ACC112 (cell line): ENCODE results near the gene EPHA1.
A peak's percentile ranks its signal among the peaks of the same experiment; 100 is the strongest.

Experiments
- H2AFZ ChIP-seq: fragments of 200-600 bp; sonication (generic); one replicate; pipeline ENCODE4 v1.6.0; 2017; ENCODE audit warnings: antibody characterized with exemption, low read length; ENCODE audit not compliant: unreplicated experiment
- H3K27ac ChIP-seq: fragments of 200-600 bp; sonication (generic); 2 replicates; pipeline ENCODE4 v1.5.1; 2014; ENCODE audit warnings: low read depth, mild to moderate bottlenecking, antibody characterized with exemption, low read length, moderate library complexity
- H3K27me3 ChIP-seq: fragments of 200-600 bp; sonication (generic); 2 replicates; pipeline ENCODE4 v1.6.1; 2014; ENCODE audit warnings: mild to moderate bottlenecking, antibody characterized with exemption, low read length, moderate library complexity, mixed read lengths; ENCODE audit not compliant: insufficient read depth
- H3K36me3 ChIP-seq: fragments of 200-600 bp; sonication (generic); 2 replicates; pipeline ENCODE4 v1.6.1; 2016; ENCODE audit warnings: mild to moderate bottlenecking, antibody characterized with exemption, low read length, moderate library complexity, mixed read lengths; ENCODE audit not compliant: insufficient read depth
- H3K4me1 ChIP-seq: fragments of 200-600 bp; sonication (generic); one replicate; pipeline ENCODE4 v1.6.1; 2016; ENCODE audit warnings: low read length, mixed read lengths; ENCODE audit not compliant: insufficient read depth, unreplicated experiment, control insufficient read depth
- H3K4me3 ChIP-seq: fragments of 200-600 bp; sonication (generic); 2 replicates; pipeline ENCODE4 v1.5.1; 2014; ENCODE audit warnings: mild to moderate bottlenecking, low read depth, low read length
- H3K79me2 ChIP-seq: fragments of 200-600 bp; sonication (generic); one replicate; pipeline ENCODE4 v1.6.0; 2016; ENCODE audit warnings: low read length; ENCODE audit not compliant: control insufficient read depth, unreplicated experiment, insufficient read depth

The EPHA1 gene

DNA sequence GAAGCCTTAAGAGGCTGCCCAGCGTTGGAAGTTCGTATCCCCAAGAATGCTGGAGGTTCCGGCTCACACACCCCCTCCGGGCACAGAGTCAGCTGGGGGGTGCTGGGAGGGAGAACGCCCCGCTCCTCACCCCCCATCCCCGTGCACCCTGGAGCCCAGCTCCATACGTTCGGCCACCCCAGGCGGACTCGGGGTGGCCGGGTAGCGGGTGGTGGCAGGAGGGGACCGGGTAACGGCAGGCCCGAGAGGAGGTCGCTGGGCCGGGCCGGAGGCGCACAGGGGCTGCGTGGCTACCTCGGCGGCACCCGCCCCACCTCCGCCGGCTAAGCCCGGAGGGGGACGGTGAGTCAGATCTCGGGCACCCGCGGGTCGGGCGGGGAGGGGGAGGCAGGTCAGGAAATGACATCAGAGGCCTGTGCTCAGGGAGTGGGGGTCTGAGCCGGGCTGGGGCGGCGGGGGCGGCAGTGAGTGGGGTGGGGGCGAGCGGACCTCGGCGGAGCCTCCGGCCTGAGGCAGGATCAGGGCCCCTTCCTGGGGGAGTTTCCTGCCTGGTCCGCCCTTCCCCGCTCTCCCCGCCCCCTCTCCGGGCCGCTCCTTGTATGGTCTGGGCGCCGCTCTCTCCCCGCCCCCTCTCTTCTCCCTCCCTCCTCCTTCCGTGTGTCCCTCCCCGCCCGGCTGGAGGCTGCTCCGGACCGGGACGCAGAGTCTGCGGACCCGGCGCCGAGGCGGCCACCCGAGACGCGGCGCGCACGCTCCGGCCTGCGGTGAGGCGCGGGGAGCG lies 27.8 kb downstream of the EPHA1 start, which contains the start of gene ZYX:
TSS of gene ZYX (plus strand) at position 700 of the 781 bp plus-strand sequence. CDS start 227 bp downstream, outside the sequence.
- Histone ChIP-seq H3K4me1 (peaks cover 42% of the 10 kb centered on the region), H3K27me3 (no peaks in the 10 kb centered on the region), H3K36me3 (peaks cover 3% of the 10 kb centered on the region; the same call in 1 of the 2 replicates), H3K27ac (peak within 1 kb of the TSS; percentile 96), H3K79me2 (peaks cover 65% of the 10 kb centered on the region), H3K4me3 (peak within 1 kb of the TSS; percentile 93), H2AFZ (peak within 1 kb of the TSS; percentile 89)

- H3K27me3 ChIP-seq = no peaks in the 10 kb centered on the region
- H3K79me2 ChIP-seq = peaks cover 61% of the 10 kb centered on the region
- peak overlapping the region; percentile 89 for H2AFZ ChIP-seq
- peaks cover 43% of the 10 kb centered on the region for H3K4me1 ChIP-seq
- peak overlapping the region; percentile 93 for H3K4me3 ChIP-seq
- H3K36me3 ChIP-seq = peaks cover 3% of the 10 kb centered on the region; the same call in 1 of the 2 replicates
- peak overlapping the region; percentile 96 for H3K27ac ChIP-seq
These were observed 28.4 kb downstream of the EPHA1 start for GRCh38 chr7:143380260-143380645.

GRCh38 chr7:143379611-143380259 lies 28.9 kb downstream of the EPHA1 start:
- peaks cover 43% of the 10 kb centered on the region for H3K4me1 ChIP-seq
- H3K27ac ChIP-seq = peak overlapping the region; percentile 96
- H3K27me3 ChIP-seq = no peaks in the 10 kb centered on the region
- peak overlapping the region; percentile 39 for H2AFZ ChIP-seq
- peaks cover 3% of the 10 kb centered on the region; the same call in 1 of the 2 replicates for H3K36me3 ChIP-seq
- H3K4me3 ChIP-seq = peak overlapping the region; percentile 93
- H3K79me2 ChIP-seq = peaks cover 56% of the 10 kb centered on the region

DNA sequence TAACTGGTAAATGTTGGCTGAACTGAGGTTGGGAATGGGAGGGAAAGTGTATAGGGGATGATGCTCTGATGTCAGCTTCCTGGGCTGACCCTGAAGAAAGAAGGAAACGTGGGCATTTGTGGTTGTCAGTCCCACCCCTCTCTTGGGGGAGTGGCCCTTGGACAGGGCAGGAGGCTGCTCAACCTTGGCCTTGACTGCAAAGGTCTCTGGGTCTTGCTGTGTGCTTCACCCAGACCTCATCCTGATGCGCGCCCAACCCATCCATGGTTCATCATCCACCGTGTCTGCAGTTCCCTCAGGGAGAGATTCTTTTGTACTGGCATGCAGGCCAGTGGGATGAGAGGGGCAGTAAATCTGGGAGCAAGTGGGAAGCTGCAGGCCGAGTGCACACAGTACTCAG lies 32.3 kb downstream of the EPHA1 start:
- H3K27me3 ChIP-seq = no peaks in the 10 kb centered on the region
- no peaks in the 10 kb centered on the region for H3K36me3 ChIP-seq
- H3K79me2 ChIP-seq = peaks cover 23% of the 10 kb centered on the region
- H3K4me3 ChIP-seq = no peak overlapping the region
- H3K27ac ChIP-seq = no peak overlapping the region
- H3K4me1 ChIP-seq = peaks cover 32% of the 10 kb centered on the region
- no peak overlapping the region for H2AFZ ChIP-seq

GRCh38 chr7:143375298-143376034 lies 33.2 kb downstream of the EPHA1 start:
- Histone ChIP-seq H3K36me3 (no peaks in the 10 kb centered on the region), H2AFZ (no peak overlapping the region), H3K27me3 (no peaks in the 10 kb centered on the region), H3K4me3 (no peak overlapping the region), H3K79me2 (peaks cover 19% of the 10 kb centered on the region), H3K27ac (no peak overlapping the region; the same call in 1 of the 2 replicates), H3K4me1 (peaks cover 32% of the 10 kb centered on the region)

- no peaks in the 10 kb centered on the region for H3K27me3 ChIP-seq
- H2AFZ ChIP-seq = no peak overlapping the region
- H3K79me2 ChIP-seq = peaks cover 15% of the 10 kb centered on the region
- peaks cover 32% of the 10 kb centered on the region for H3K4me1 ChIP-seq
- H3K4me3 ChIP-seq = no peak overlapping the region
- no peak overlapping the region for H3K27ac ChIP-seq
- no peaks in the 10 kb centered on the region for H3K36me3 ChIP-seq
These were observed 34.1 kb downstream of the EPHA1 start for GRCh38 chr7:143374561-143374960.

DNA sequence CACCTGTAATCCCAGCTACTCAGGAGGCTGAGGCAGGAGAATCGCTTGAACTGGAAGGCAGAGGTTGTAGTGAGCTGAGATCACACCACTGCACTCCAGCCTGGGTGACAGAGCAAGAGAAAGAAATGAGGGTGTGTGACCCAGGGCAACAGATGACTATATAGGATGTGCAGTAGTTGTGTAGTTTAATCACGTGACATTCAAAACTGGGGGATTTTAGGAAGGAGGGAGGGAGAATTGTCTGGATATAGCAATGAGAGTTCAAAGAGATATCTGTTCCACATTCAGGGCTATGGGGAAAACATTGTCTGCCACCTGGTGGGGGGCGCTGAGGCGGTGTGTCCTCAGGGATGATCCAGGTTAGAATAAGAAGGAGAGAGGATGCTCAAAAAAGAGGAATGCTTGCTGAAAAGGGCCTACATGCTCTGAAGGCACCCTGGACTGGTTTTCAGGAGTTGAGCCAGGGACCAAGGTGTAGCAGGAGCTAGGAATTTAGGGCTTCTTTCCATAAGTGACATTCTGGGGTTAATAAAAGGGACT lies 35.3 kb downstream of the EPHA1 start:
- Histone ChIP-seq H3K27ac (no peak overlapping the region), H3K4me1 (peaks cover 24% of the 10 kb centered on the region)

DNA sequence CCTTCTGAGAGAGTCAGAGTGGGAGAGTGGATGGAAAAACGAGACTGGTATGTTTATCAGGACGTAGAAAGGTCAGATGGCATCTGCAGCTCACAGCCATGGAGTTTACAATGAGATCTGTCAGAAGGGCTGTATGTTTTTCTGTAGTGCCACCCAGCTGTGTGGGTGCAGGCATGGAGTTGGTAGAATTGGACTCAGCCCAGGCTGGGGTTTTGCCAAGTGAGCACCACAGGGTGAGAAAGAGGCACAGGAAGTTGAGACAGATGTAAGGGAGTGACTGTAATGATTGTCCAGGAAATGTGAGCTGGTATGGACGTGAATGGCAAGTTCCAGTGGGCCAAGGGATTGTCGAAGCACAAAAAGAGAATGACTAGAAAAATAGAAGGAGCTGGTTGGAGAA lies 36.6 kb downstream of the EPHA1 start:
- H3K4me3 ChIP-seq = no peak overlapping the region

More for the DNA sequence above, 35.3 kb downstream of the EPHA1 start:
- no peak overlapping the region for H2AFZ ChIP-seq
- H3K4me3 ChIP-seq = no peak overlapping the region
- H3K27me3 ChIP-seq = no peaks in the 10 kb centered on the region
- peaks cover 4% of the 10 kb centered on the region for H3K79me2 ChIP-seq
- no peaks in the 10 kb centered on the region for H3K36me3 ChIP-seq

GRCh38 chr7:143369678-143370651 lies 38.7 kb downstream of the EPHA1 start:
- no peak overlapping the region for H3K27ac ChIP-seq
- H2AFZ ChIP-seq = no peak overlapping the region

More for the DNA sequence above, 36.6 kb downstream of the EPHA1 start:
- H3K4me1 ChIP-seq = peaks cover 24% of the 10 kb centered on the region
- no peak overlapping the region for H2AFZ ChIP-seq
- no peaks in the 10 kb centered on the region for H3K36me3 ChIP-seq
- peaks cover under 1% of the 10 kb centered on the region; the same call in 1 of the 2 replicates for H3K27me3 ChIP-seq
- no peak overlapping the region for H3K27ac ChIP-seq
- no peaks in the 10 kb centered on the region for H3K79me2 ChIP-seq

More at GRCh38 chr7:143369678-143370651, 38.7 kb downstream of the EPHA1 start:
- H3K4me1 ChIP-seq = peaks cover 13% of the 10 kb centered on the region
- no peaks in the 10 kb centered on the region for H3K36me3 ChIP-seq
- no peak overlapping the region for H3K4me3 ChIP-seq
- H3K79me2 ChIP-seq = no peaks in the 10 kb centered on the region
- H3K27me3 ChIP-seq = peaks cover 9% of the 10 kb centered on the region
